NCI-H460 (cell line): ENCODE results near the gene TBX15. TPM values are rescaled to one million over a fixed set of nuclear protein-coding genes. Genes with fewer than 3 reads are reported as not detected.
"Not testable (repeated sequence)": the region's sequence is repeated elsewhere in the genome, so short reads cannot be mapped to it uniquely, and the experiment has no call there.

Experiments
- DNase-seq: peaks from one replicate; pipeline ENCODE4 v3.0.0-alpha.2; 2016; ENCODE audit warnings: low read depth; ENCODE audit errors: extremely low read depth
- total RNA-seq: library from RNA; depleted of rRNA; stranded (reverse); fragments of >200 nt; shearing (Covaris generic); gene quantifications from 2 replicates; pipeline ENCODE4 v1.2.3, GENCODE V29; 2014

TBX15 gene
- total RNA-seq, 1 experiment from 2014 or later = not detected

GRCh38 chr1:118960567-118961136, 27.5 kb downstream of the TBX15 start:
- no peak for DNase-seq

- no peak for DNase-seq
Measured at GRCh38 chr1:118960026-118960561, 28.0 kb downstream of the TBX15 start.

GRCh38 chr1:118958937-118959631, 29.1 kb downstream of the TBX15 start:
- DNase-seq = no peak

- DNase-seq = no peak
Measured at GRCh38 chr1:118958140-118958539, 30.0 kb downstream of the TBX15 start.

GRCh38 chr1:118957579-118957978, 30.6 kb downstream of the TBX15 start:
- not testable (repeated sequence) for DNase-seq

- DNase-seq = no peak
Measured at GRCh38 chr1:118954301-118954905, 33.7 kb downstream of the TBX15 start.

- no peak for DNase-seq
Measured at GRCh38 chr1:118951270-118951936, 36.7 kb downstream of the TBX15 start.

GRCh38 chr1:118949315-118949714, 38.8 kb downstream of the TBX15 start:
- no peak for DNase-seq

- DNase-seq = no peak
Measured at GRCh38 chr1:118948846-118949245, 39.3 kb downstream of the TBX15 start.

GRCh38 chr1:118948351-118948750, 39.8 kb downstream of the TBX15 start:
- no peak for DNase-seq

GRCh38 chr1:118947790-118948189, 40.4 kb downstream of the TBX15 start:
- DNase-seq = no peak

- DNase-seq = no peak
Measured at GRCh38 chr1:118947003-118947765, 41.0 kb downstream of the TBX15 start.

GRCh38 chr1:118945489-118945888, 42.7 kb downstream of the TBX15 start:
- no peak for DNase-seq

GRCh38 chr1:118944546-118944945, 43.6 kb downstream of the TBX15 start:
- no peak for DNase-seq

- no peak for DNase-seq
Measured at GRCh38 chr1:118944133-118944532, 44.0 kb downstream of the TBX15 start.

- no peak for DNase-seq
Measured at GRCh38 chr1:118940957-118941356, 47.2 kb downstream of the TBX15 start.

GRCh38 chr1:118937413-118938072, 50.6 kb downstream of the TBX15 start:
- no peak for DNase-seq

- no peak for DNase-seq
Measured at GRCh38 chr1:118934706-118935105, 53.4 kb downstream of the TBX15 start.

GRCh38 chr1:118933051-118933781, 54.9 kb downstream of the TBX15 start:
- no peak for DNase-seq
